DND-41 (cell line): ENCODE data around the gene SMCP.

Source experiments
- ATAC-seq: fragments of 200-7000 bp; cut with Tn5 transposase; 3 replicates; pipeline ENCODE4 v1.9.1; 2021; ENCODE audit warnings: low read depth; ENCODE audit not compliant: insufficient read depth
- DNase-seq: peaks from one replicate; pipeline ENCODE4 v3.0.0-alpha.2; 2020
- H2AFZ ChIP-seq: 2 replicates; pipeline ENCODE4 v1.6.0; 2012; ENCODE audit warnings: low read depth, low read length
- H3K27ac ChIP-seq: 2 replicates; pipeline ENCODE4 v1.5.1; 2012; ENCODE audit warnings: low read length, inconsistent platforms
- H3K27me3 ChIP-seq: fragments of 200-600 bp; sonication (generic); 2 replicates; pipeline ENCODE4 v1.6.0; 2012; ENCODE audit warnings: low read length, mild to moderate bottlenecking, inconsistent platforms; ENCODE audit not compliant: insufficient read depth, poor library complexity
- H3K36me3 ChIP-seq: 2 replicates; pipeline ENCODE4 v1.5.1; 2012; ENCODE audit warnings: low read length, inconsistent platforms; ENCODE audit not compliant: insufficient read depth
- H3K4me1 ChIP-seq: 2 replicates; pipeline ENCODE4 v1.5.1; 2012; ENCODE audit warnings: mild to moderate bottlenecking, low read length; ENCODE audit not compliant: insufficient read depth
- H3K4me2 ChIP-seq: 2 replicates; pipeline ENCODE4 v1.6.0; 2012; ENCODE audit warnings: mild to moderate bottlenecking, moderate library complexity, low read length, inconsistent platforms; ENCODE audit not compliant: insufficient read depth
- H3K4me3 ChIP-seq, 2 experiments: fragments of 200-600 bp in 1 of 2; shearing (Covaris generic) in 1 of 2; 2 replicates each; pipeline ENCODE4 v1.5.1; 2012 to 2016; ENCODE audit warnings: inconsistent platforms in 2 of 2, low read length in 2 of 2, mild to moderate bottlenecking in 2 of 2, low read depth in 1 of 2, moderate library complexity in 1 of 2
- H3K79me2 ChIP-seq: 2 replicates; pipeline ENCODE4 v1.6.0; 2012; ENCODE audit warnings: low read length, inconsistent platforms; ENCODE audit not compliant: insufficient read depth
- H3K9ac ChIP-seq: 2 replicates; pipeline ENCODE4 v1.6.0; 2012; ENCODE audit warnings: low read depth, mild to moderate bottlenecking, inconsistent platforms, low read length, moderate library complexity
- H3K9me3 ChIP-seq: 2 replicates; pipeline ENCODE4 v1.5.1; 2012; ENCODE audit warnings: low read length, moderate library complexity, mild to moderate bottlenecking, inconsistent platforms; ENCODE audit not compliant: insufficient read depth, severe bottlenecking
- H4K20me1 ChIP-seq: 2 replicates; pipeline ENCODE4 v1.6.0; 2012; ENCODE audit warnings: low read length; ENCODE audit not compliant: insufficient read depth
- CTCF ChIP-seq: IDR thresholded peaks from 2 replicates; pipeline ENCODE4 v1.5.1; 2012; ENCODE audit warnings: borderline replicate concordance, low read length, moderate library complexity, mild to moderate bottlenecking; ENCODE audit not compliant: poor library complexity, severe bottlenecking; ENCODE audit errors: extremely low read depth
- EZH2 ChIP-seq: IDR thresholded peaks from 3 replicates; pipeline ENCODE4 v1.6.1; 2012; ENCODE audit warnings: borderline replicate concordance, low read depth, mild to moderate bottlenecking, moderate library complexity, low read length, inconsistent platforms; ENCODE audit not compliant: severe bottlenecking

The SMCP gene

GRCh38 chr1:152858062-152858461 is 20.1 kb upstream of the SMCP start:
- Histone ChIP-seq H3K27me3 (peaks cover 24% of the 10 kb centered on the region), H3K4me2 (no peak overlapping the region), H3K36me3 (no peaks in the 10 kb centered on the region), H4K20me1 (no peaks in the 10 kb centered on the region), H3K9ac (no peak overlapping the region), H3K4me1 (no peaks in the 10 kb centered on the region), H2AFZ (no peak overlapping the region), H3K27ac (no peak overlapping the region), H3K4me3 (no peak overlapping the region), H3K79me2 (no peaks in the 10 kb centered on the region), H3K9me3 (no peaks in the 10 kb centered on the region)
- TF ChIP-seq CTCF (no peak), EZH2 (no peak)
- no peak for DNase-seq
- ATAC-seq = no peak

- Histone ChIP-seq H3K36me3 (no peaks in the 10 kb centered on the region), H3K79me2 (no peaks in the 10 kb centered on the region), H3K4me1 (no peaks in the 10 kb centered on the region), H2AFZ (no peak within 1 kb of the TSS), H4K20me1 (no peaks in the 10 kb centered on the region), H3K27ac (no peak within 1 kb of the TSS), H3K4me2 (no peak within 1 kb of the TSS), H3K9me3 (no peaks in the 10 kb centered on the region), H3K9ac (no peak within 1 kb of the TSS), H3K27me3 (peaks cover 22% of the 10 kb centered on the region), H3K4me3 (no peak within 1 kb of the TSS)
- ATAC-seq = no peak
- no peak for TF ChIP-seq EZH2
- no peak for TF ChIP-seq CTCF
- DNase-seq = no peak
These were observed 18.4 kb upstream of the SMCP start, which contains the start of gene LCE7A for GRCh38 chr1:152859696-152860095. Gene LCE7A (plus strand): TSS chr1:152859996. CDS start chr1:152860698, 702 bp downstream.

- Histone ChIP-seq H3K4me3 (no peak overlapping the region), H4K20me1 (no peaks in the 10 kb centered on the region), H3K4me1 (no peaks in the 10 kb centered on the region), H3K4me2 (no peak overlapping the region), H3K27me3 (peaks cover 24% of the 10 kb centered on the region), H3K27ac (no peak overlapping the region), H3K36me3 (no peaks in the 10 kb centered on the region), H3K79me2 (no peaks in the 10 kb centered on the region), H3K9ac (no peak overlapping the region), H2AFZ (no peak overlapping the region), H3K9me3 (no peaks in the 10 kb centered on the region)
- no peak for TF ChIP-seq CTCF
- TF ChIP-seq EZH2 = no peak
- ATAC-seq (no peak), DNase-seq (no peak)
These were observed 18.0 kb upstream of the SMCP start for GRCh38 chr1:152860129-152860528.

- H3K27me3 ChIP-seq = peaks cover 27% of the 10 kb centered on the region
- no peak overlapping the region for H3K4me3 ChIP-seq
- H2AFZ ChIP-seq = no peak overlapping the region
- H3K27ac ChIP-seq = no peak overlapping the region
- no peak overlapping the region for H3K9ac ChIP-seq
- no peaks in the 10 kb centered on the region for H4K20me1 ChIP-seq
- H3K4me2 ChIP-seq = no peak overlapping the region
- DNase-seq (no peak), ATAC-seq (no peak)
- TF ChIP-seq EZH2 (no peak), CTCF (no peak)
- H3K36me3 ChIP-seq = no peaks in the 10 kb centered on the region
- H3K79me2 ChIP-seq = no peaks in the 10 kb centered on the region
- H3K9me3 ChIP-seq = no peaks in the 10 kb centered on the region
- no peaks in the 10 kb centered on the region for H3K4me1 ChIP-seq
These were observed 16.7 kb upstream of the SMCP start for GRCh38 chr1:152861374-152861773.
